Upper lobe of left lung (tissue), 6 donors: ENCODE results near the gene DOLPP1. TPM values are rescaled to one million over a fixed set of nuclear protein-coding genes. Genes with fewer than 3 reads are reported as not detected.
A peak's percentile ranks its signal among the peaks of the same experiment; 100 is the strongest.

Source experiments
- ATAC-seq, 2 donors: fragments of 200-7000 bp; cut with Tn5 transposase; one replicate each; pipeline ENCODE4 v1.9.1; 2022; ENCODE audit warnings: mild to moderate bottlenecking in 2 of 2, moderate library complexity in 2 of 2; ENCODE audit not compliant: low FRiP score in 2 of 2
- DNase-seq, 2 donors: peaks; one replicate each; pipeline ENCODE4 v3.0.0-alpha.2; 2019 to 2020
- H3K27ac ChIP-seq, 4 donors: fragments of 200-600 bp; sonication (generic); one replicate each; pipeline ENCODE4 v1.5.1; 2016 to 2019
- H3K27me3 ChIP-seq, 4 donors: fragments of 200-600 bp; sonication (generic); one replicate each; pipeline ENCODE4 v1.5.1; 2017 to 2019
- H3K36me3 ChIP-seq, 4 donors: fragments of 200-600 bp; sonication (generic); one replicate each; pipeline ENCODE4 v1.5.1; 2016 to 2019
- H3K4me1 ChIP-seq, 4 donors: fragments of 200-600 bp; sonication (generic); one replicate each; pipeline ENCODE4 v1.5.1; 2018 to 2019
- H3K4me3 ChIP-seq, 4 donors: fragments of 200-600 bp; sonication (generic); one replicate each; pipeline ENCODE4 v1.5.1; 2017 to 2019; ENCODE audit warnings: mild to moderate bottlenecking in 2 of 4, moderate library complexity in 1 of 4
- H3K9me3 ChIP-seq, 4 donors: fragments of 200-600 bp; sonication (generic); one replicate each; pipeline ENCODE4 v1.5.1; 2018 to 2019
- CTCF ChIP-seq, 6 experiments: fragments of 450-650 bp in 4 of 6; fragments of 200-600 bp in 2 of 6; sonication (generic) in 2 of 6; IDR thresholded peaks; one replicate each; pipeline ENCODE4 v1.5.1; 2016 to 2019; ENCODE audit warnings: antibody characterized with exemption in 6 of 6
- EP300 ChIP-seq, 4 donors: sonication (generic); formaldehyde crosslinking; IDR thresholded peaks; one replicate each; pipeline ENCODE4 v1.5.1; 2017; ENCODE audit warnings: antibody characterized with exemption in 4 of 4, control low read depth in 2 of 4
- POLR2A ChIP-seq, 4 donors: fragments of 450-650 bp; IDR thresholded peaks; one replicate each; pipeline ENCODE4 v1.5.1; 2016 to 2017; ENCODE audit warnings: antibody characterized with exemption in 4 of 4, mild to moderate bottlenecking in 2 of 4
- POLR2AphosphoS5 ChIP-seq, 2 donors: sonication (generic); formaldehyde crosslinking; IDR thresholded peaks; one replicate each; pipeline ENCODE4 v1.5.1; 2017; ENCODE audit warnings: antibody characterized with exemption in 2 of 2
- WGBS, 2 donors: methylation state at CpG; one replicate each; pipeline ENCODE4 v1.1.5; 2017 to 2018; 5-methylcytosine and 5-hydroxymethylcytosine counted together
- total RNA-seq, 6 donors: library from RNA; depleted of rRNA in 4 of 6; stranded (reverse); fragments of >200 nt in 4 of 6; gene quantifications; one replicate each; pipeline versions ENCODE4 v1.1.0 to v1.2.1, GENCODE V29; 2016 to 2021
- donor health status: DM: no; HTN: no; CAD: no; lungs with moderate emphysema.
- donor health status: DM: no; HTN: yes; CAD: no; lungs with severe emphysema.

DOLPP1 gene
- total RNA-seq, 6 donors from 2014 or later: 3.9 to 14.8 (median 8.2) TPM

GRCh38 chr9:129103595-129103965 lies 22.7 kb downstream of the DOLPP1 start:
- Histone ChIP-seq H3K4me3 (no peak overlapping the region), H3K9me3 (no peaks in the 10 kb centered on the region), H3K27me3 (no peaks in the 10 kb centered on the region), H3K4me1 (no peaks in the 10 kb centered on the region), H3K36me3 (peaks cover 0 to 27% (median 12%) of the 10 kb centered on the region in 4 donors), H3K27ac (no peak overlapping the region)
- TF ChIP-seq CTCF (IDR thresholded peaks at IDR 0.05) (no peak), POLR2A (IDR thresholded peaks at IDR 0.05) (no peak), POLR2AphosphoS5 (IDR thresholded peaks at IDR 0.05) (no peak), EP300 (IDR thresholded peaks at IDR 0.05) (no peak)
- ATAC-seq (no peak), DNase-seq (no peak)
- WGBS, 2 donors: 82 to 93% methylated on average over 2 to 4 of the region's 4 CpGs

GRCh38 chr9:129104051-129104450 lies 23.1 kb downstream of the DOLPP1 start:
- 83 to 91% methylated on average over 8 to 11 of the region's 11 CpGs for WGBS, 2 donors
- peaks cover 0 to 27% (median 12%) of the 10 kb centered on the region in 4 donors for H3K36me3 ChIP-seq
- ATAC-seq: no peak

GRCh38 chr9:129105857-129106694 lies 25.2 kb downstream of the DOLPP1 start:
- no peaks in the 10 kb centered on the region for H3K9me3 ChIP-seq

More at GRCh38 chr9:129104051-129104450, 23.1 kb downstream of the DOLPP1 start:
- no peak overlapping the region for H3K27ac ChIP-seq
- H3K9me3 ChIP-seq: no peaks in the 10 kb centered on the region
- no peak overlapping the region for H3K4me3 ChIP-seq
- no peaks in the 10 kb centered on the region for H3K27me3 ChIP-seq
- TF ChIP-seq POLR2AphosphoS5 (IDR thresholded peaks at IDR 0.05) (no peak), EP300 (IDR thresholded peaks at IDR 0.05) (no peak), POLR2A (IDR thresholded peaks at IDR 0.05) (no peak), CTCF (IDR thresholded peaks at IDR 0.05) (no peak)
- peaks cover 0 to 1% (median under 1%) of the 10 kb centered on the region in 4 donors for H3K4me1 ChIP-seq
- DNase-seq: no peak

GRCh38 chr9:129107651-129108050 lies 26.7 kb downstream of the DOLPP1 start:
- ATAC-seq (no peak), DNase-seq (peak in 1 of 2 donors; percentile 46)
- H3K27me3 ChIP-seq: no peaks in the 10 kb centered on the region
- peaks cover 0 to 19% (median 12%) of the 10 kb centered on the region in 4 donors for H3K36me3 ChIP-seq
- WGBS, 2 donors: 95 to 96% methylated on average over 13 of the region's 13 CpGs
- H3K4me1 ChIP-seq: peaks cover 19 to 24% (median 20%) of the 10 kb centered on the region in 4 donors
- no peak for TF ChIP-seq EP300 (IDR thresholded peaks at IDR 0.05)
- no peak for TF ChIP-seq POLR2AphosphoS5 (IDR thresholded peaks at IDR 0.05)
- no peak for TF ChIP-seq CTCF (IDR thresholded peaks at IDR 0.05)
- TF ChIP-seq POLR2A (IDR thresholded peaks at IDR 0.05): no peak
- H3K4me3 ChIP-seq: no peak overlapping the region
- no peak overlapping the region for H3K27ac ChIP-seq
- H3K9me3 ChIP-seq: no peaks in the 10 kb centered on the region

More at GRCh38 chr9:129105857-129106694, 25.2 kb downstream of the DOLPP1 start:
- WGBS, 2 donors: 87 to 95% methylated on average over 7 to 17 of the region's 17 CpGs
- Histone ChIP-seq H3K27me3 (no peaks in the 10 kb centered on the region), H3K4me1 (peaks cover 11 to 14% (median 12%) of the 10 kb centered on the region in 4 donors), H3K4me3 (no peak overlapping the region), H3K36me3 (peaks cover 0 to 27% (median 12%) of the 10 kb centered on the region in 4 donors), H3K27ac (no peak overlapping the region)
- no peak for TF ChIP-seq CTCF (IDR thresholded peaks at IDR 0.05)
- TF ChIP-seq EP300 (IDR thresholded peaks at IDR 0.05): no peak
- ATAC-seq (no peak), DNase-seq (no peak)
